ENCODE data around the gene FAM200B. TPM values are rescaled to one million over a fixed set of nuclear protein-coding genes. Genes with fewer than 3 reads are reported as not detected.

The FAM200B gene
- total RNA-seq, 1 experiment from 2014 or later, result 45.3 TPM

- Histone ChIP-seq H3K9me3 (replicated peaks) (no peaks in the 10 kb centered on the region), H3K27ac (no peak overlapping the region), H3K4me1 (replicated peaks) (peaks cover 46% of the 10 kb centered on the region), H3K4me3 (no peak overlapping the region), H3K27me3 (replicated peaks) (no peaks in the 10 kb centered on the region), H3K36me3 (no peaks in the 10 kb centered on the region; the same call in 1 of the 2 replicates)
- DNase-seq (ENCODE audit: low read depth in 1 of 2, low spot score in 2 of 2), result no peak
These were observed 12.8 kb downstream of the FAM200B start for GRCh38 chr4:15694431-15694830.

DNA sequence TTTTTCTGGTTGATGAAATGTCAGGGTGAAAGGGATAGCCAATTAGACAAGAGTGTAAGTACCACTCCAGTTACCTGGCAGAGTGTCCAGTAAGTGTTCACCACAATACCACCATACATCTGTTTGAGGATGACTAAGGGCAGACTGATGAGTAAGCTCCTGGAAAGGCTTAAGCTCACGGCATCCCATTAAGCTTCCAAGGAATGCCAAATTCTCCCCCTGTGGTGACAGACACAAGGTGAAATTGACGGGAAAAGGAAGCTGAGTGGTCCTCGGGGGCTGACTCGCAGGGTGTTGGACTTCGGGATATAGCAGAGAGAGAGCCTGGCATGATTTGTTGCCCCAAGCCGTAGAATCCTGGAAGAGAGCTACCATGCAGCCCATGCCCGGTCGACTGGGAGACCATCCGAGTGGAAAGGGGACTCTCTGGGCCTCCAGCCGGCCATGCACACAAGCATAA, 13.6 kb downstream of the FAM200B start:
- Histone ChIP-seq H3K9me3 (replicated peaks) (no peaks in the 10 kb centered on the region), H3K36me3 (no peaks in the 10 kb centered on the region), H3K27ac (peak overlapping the region; percentile 37; the same call in 1 of the 2 replicates), H3K4me3 (no peak overlapping the region), H3K27me3 (replicated peaks) (no peaks in the 10 kb centered on the region), H3K4me1 (replicated peaks) (peaks cover 38% of the 10 kb centered on the region)
- DNase-seq (ENCODE audit: low read depth in 1 of 2, low spot score in 2 of 2), result peak; percentile 54 to 59

DNA sequence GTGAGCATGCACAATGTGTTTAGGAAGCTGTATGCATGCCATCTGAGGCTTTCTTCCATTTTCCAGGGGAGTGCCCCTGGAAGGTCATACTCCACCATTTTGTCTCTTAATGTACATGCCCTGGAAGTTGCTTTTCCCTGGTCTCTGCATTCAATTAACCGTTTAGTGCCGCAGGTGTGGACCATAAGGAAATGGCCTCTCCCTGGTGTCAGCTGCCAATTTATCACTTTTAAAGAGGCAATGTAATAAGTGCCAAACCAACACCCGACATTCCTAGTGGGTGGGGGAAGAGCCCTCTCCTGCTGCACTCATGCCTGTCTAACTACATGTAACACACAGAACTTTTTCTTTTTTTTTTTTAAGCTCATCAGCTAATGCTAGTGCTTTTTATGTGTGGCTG, 14.1 kb downstream of the FAM200B start:
- Histone ChIP-seq H3K9me3 (replicated peaks) (no peaks in the 10 kb centered on the region), H3K4me1 (replicated peaks) (peaks cover 35% of the 10 kb centered on the region), H3K27ac (0 out of 2 replicates have a peak overlapping the region, but pooled peaks have one; percentile 37), H3K4me3 (no peak overlapping the region), H3K36me3 (no peaks in the 10 kb centered on the region), H3K27me3 (replicated peaks) (no peaks in the 10 kb centered on the region)
- no peak for DNase-seq (ENCODE audit: low read depth in 1 of 2, low spot score in 2 of 2)

DNA sequence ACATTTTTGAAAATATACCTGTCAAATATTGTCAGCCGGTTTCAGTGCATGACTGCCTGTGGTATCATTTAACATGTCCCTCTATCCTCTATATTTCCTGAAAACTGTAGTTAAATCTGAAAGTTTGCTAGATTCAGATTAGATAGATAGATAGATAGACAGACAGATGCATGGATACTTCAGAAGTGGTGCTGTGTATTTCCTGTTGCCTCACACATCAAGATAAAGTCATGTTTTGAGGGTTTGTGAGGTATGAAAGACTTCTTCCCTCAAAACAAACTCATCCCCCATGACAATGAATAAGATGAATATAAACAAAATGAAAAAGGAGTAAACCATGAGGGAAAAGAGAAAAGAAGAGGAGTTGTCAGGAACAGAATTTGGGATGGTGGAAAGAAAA, 15.2 kb downstream of the FAM200B start:
- H3K36me3 ChIP-seq, result no peaks in the 10 kb centered on the region
- H3K9me3 ChIP-seq (replicated peaks), result no peaks in the 10 kb centered on the region
- no peak overlapping the region for H3K27ac ChIP-seq
- peaks cover 26% of the 10 kb centered on the region for H3K4me1 ChIP-seq (replicated peaks)
- no peak for DNase-seq (ENCODE audit: low read depth in 1 of 2, low spot score in 2 of 2)
- no peaks in the 10 kb centered on the region for H3K27me3 ChIP-seq (replicated peaks)
- no peak overlapping the region for H3K4me3 ChIP-seq

DNA sequence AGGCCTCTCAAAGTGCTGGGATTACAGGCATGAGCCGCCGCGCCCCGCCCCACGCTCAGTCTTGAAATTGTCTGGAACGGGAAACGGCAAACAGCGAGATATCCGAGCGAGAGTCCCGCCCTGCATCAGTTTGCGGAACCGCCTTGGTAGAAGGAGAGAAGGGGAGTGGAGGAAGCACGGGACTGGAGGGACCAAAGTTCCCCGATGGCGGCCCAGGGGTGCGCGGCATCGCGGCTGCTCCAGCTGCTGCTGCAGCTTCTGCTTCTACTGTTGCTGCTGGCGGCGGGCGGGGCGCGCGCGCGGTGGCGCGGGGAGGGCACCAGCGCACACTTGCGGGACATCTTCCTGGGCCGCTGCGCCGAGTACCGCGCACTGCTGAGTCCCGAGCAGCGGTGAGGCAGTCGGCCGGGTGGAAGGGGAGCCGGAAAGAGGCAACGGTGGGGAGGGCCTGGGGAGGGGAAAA, 21.3 kb downstream of the FAM200B start, which contains the start of gene BST1:
BST1 (plus strand) TSS at position 125 of the 463 bp plus-strand sequence; CDS start at position 205, 80 bp downstream.
- Histone ChIP-seq H3K4me1 (replicated peaks) (no peaks in the 10 kb centered on the region), H3K9me3 (replicated peaks) (no peaks in the 10 kb centered on the region), H3K27ac (no peak within 1 kb of the TSS), H3K4me3 (peak within 1 kb of the TSS; percentile 41), H3K27me3 (replicated peaks) (no peaks in the 10 kb centered on the region), H3K36me3 (no peaks in the 10 kb centered on the region)
- DNase-seq (ENCODE audit: low read depth in 1 of 2, low spot score in 2 of 2), result peak in 1 of 2 experiments; percentile 44

DNA sequence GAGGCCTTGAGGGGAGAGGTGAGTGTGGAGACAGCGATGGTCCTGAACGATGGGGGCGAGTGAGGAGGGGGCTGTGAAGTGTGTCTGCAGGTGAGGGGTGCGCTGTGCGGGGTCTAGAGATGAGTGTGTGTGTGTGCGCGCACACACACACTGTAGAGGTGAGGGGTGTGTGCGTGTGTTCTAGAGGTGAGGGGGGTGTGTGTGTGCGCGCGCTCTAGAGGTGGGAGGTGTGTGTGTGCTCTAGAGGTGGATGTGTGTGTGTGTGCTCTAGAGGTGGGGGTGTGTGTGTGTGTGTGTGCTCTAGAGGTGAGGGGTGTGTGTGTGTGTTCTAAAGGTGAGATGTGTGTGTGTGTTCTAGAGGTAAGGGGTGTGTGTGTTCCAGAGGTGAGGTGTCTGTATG, 21.8 kb downstream of the FAM200B start:
- Histone ChIP-seq H3K27ac (no peak overlapping the region), H3K4me3 (peak overlapping the region; percentile 41), H3K36me3 (no peaks in the 10 kb centered on the region), H3K4me1 (replicated peaks) (no peaks in the 10 kb centered on the region), H3K27me3 (replicated peaks) (no peaks in the 10 kb centered on the region), H3K9me3 (replicated peaks) (no peaks in the 10 kb centered on the region)
- no peak for DNase-seq (ENCODE audit: low read depth in 1 of 2, low spot score in 2 of 2)

DNA sequence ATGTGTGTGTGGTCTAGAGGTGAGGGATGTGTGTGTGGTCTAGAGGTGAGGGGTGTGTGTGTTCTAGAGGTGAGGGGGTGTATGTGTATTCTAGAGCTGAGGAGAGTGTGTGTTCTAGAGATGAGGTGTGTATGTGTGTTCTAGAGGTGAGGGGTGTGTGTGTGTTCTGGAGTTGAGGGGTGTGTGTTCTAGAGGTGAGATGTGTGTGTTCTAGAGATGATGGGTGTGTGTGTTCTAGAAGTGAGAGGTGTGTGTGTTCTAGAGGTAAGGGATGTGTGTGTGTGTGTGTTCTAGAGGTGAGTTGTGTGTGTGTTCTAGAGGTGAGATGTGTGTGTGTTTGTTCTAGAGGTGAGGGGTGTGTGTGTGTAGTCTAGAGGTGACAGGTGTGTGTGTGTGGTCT, 22.5 kb downstream of the FAM200B start:
- no peaks in the 10 kb centered on the region for H3K27me3 ChIP-seq (replicated peaks)
- H3K36me3 ChIP-seq, result no peaks in the 10 kb centered on the region
- no peaks in the 10 kb centered on the region for H3K9me3 ChIP-seq (replicated peaks)
- no peaks in the 10 kb centered on the region for H3K4me1 ChIP-seq (replicated peaks)
- no peak overlapping the region for H3K4me3 ChIP-seq
- no peak for DNase-seq (ENCODE audit: low read depth in 1 of 2, low spot score in 2 of 2)
- no peak overlapping the region for H3K27ac ChIP-seq

- no peak overlapping the region for H3K27ac ChIP-seq
- H3K4me3 ChIP-seq, result no peak overlapping the region
- no peaks in the 10 kb centered on the region for H3K4me1 ChIP-seq (replicated peaks)
- H3K9me3 ChIP-seq (replicated peaks), result no peaks in the 10 kb centered on the region
- H3K27me3 ChIP-seq (replicated peaks), result no peaks in the 10 kb centered on the region
- no peak for DNase-seq (ENCODE audit: low read depth in 1 of 2, low spot score in 2 of 2)
- no peaks in the 10 kb centered on the region for H3K36me3 ChIP-seq
These were observed 25.2 kb downstream of the FAM200B start for GRCh38 chr4:15706646-15707362.

- Histone ChIP-seq H3K27ac (no peak overlapping the region), H3K9me3 (replicated peaks) (no peaks in the 10 kb centered on the region), H3K36me3 (no peaks in the 10 kb centered on the region), H3K27me3 (replicated peaks) (no peaks in the 10 kb centered on the region), H3K4me3 (no peak overlapping the region), H3K4me1 (replicated peaks) (no peaks in the 10 kb centered on the region)
- DNase-seq (ENCODE audit: low read depth in 1 of 2, low spot score in 2 of 2), result no peak
These were observed 25.7 kb downstream of the FAM200B start for GRCh38 chr4:15707363-15707715.

- Histone ChIP-seq H3K36me3 (no peaks in the 10 kb centered on the region), H3K9me3 (replicated peaks) (no peaks in the 10 kb centered on the region), H3K4me1 (replicated peaks) (peaks cover 10% of the 10 kb centered on the region), H3K4me3 (no peak overlapping the region), H3K27me3 (replicated peaks) (no peaks in the 10 kb centered on the region), H3K27ac (no peak overlapping the region)
- DNase-seq (ENCODE audit: low read depth in 1 of 2, low spot score in 2 of 2), result no peak
These were observed 30.1 kb downstream of the FAM200B start for GRCh38 chr4:15711762-15712161.

DNA sequence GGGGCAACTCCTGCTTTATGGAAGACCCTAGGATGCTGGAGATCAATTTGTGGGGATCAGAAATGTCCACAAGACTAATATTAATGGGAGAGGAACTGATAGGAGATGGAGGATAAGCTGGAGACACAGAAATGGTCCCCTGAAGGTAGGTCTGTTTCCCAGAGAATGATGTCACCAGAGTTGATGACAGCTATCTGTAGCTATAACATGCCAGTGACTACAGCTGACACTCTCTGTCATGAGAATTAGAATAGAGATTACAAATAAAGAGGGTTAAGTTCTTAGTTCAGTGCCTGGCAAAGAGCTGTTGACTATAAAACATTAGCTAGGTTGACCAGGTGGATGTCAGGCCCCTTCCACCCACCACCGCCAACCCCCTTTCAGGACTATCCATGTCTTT, 30.6 kb downstream of the FAM200B start:
- H3K4me1 ChIP-seq (replicated peaks), result peaks cover 15% of the 10 kb centered on the region
- no peaks in the 10 kb centered on the region for H3K9me3 ChIP-seq (replicated peaks)
- H3K27me3 ChIP-seq (replicated peaks), result no peaks in the 10 kb centered on the region
- DNase-seq (ENCODE audit: low read depth in 1 of 2, low spot score in 2 of 2), result no peak
- H3K36me3 ChIP-seq, result no peaks in the 10 kb centered on the region
- no peak overlapping the region for H3K4me3 ChIP-seq
- H3K27ac ChIP-seq, result no peak overlapping the region

DNA sequence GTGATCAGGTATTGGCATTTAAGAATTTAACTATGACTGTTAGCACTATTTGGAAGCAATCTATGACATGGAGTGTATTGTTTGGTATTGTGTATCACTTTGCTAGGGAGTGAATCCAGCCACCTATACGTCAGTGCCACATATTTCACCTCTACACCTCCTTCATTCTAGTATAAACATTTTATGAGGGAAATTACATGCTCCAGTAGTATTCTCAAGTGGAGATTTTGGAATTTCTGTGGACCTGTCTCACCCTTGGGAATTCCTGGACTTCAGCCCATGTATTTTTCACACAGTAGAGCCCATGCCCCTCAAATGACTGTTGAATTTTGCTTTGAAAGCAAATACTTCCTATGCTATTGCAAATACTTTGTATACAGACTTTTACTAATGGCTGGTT, 32.5 kb downstream of the FAM200B start:
- H3K4me1 ChIP-seq (replicated peaks), result peaks cover 24% of the 10 kb centered on the region
- no peak overlapping the region for H3K27ac ChIP-seq
- H3K27me3 ChIP-seq (replicated peaks), result no peaks in the 10 kb centered on the region
- no peaks in the 10 kb centered on the region for H3K9me3 ChIP-seq (replicated peaks)
- no peak for DNase-seq (ENCODE audit: low read depth in 1 of 2, low spot score in 2 of 2)
- no peak overlapping the region for H3K4me3 ChIP-seq
- H3K36me3 ChIP-seq, result no peaks in the 10 kb centered on the region

- no peaks in the 10 kb centered on the region for H3K27me3 ChIP-seq (replicated peaks)
- no peaks in the 10 kb centered on the region for H3K9me3 ChIP-seq (replicated peaks)
- no peaks in the 10 kb centered on the region for H3K36me3 ChIP-seq
- H3K27ac ChIP-seq, result no peak overlapping the region
- DNase-seq (ENCODE audit: low read depth in 1 of 2, low spot score in 2 of 2), result no peak
- no peak overlapping the region for H3K4me3 ChIP-seq
- H3K4me1 ChIP-seq (replicated peaks), result peaks cover 24% of the 10 kb centered on the region
These were observed 33.2 kb downstream of the FAM200B start for GRCh38 chr4:15714646-15715435.

GRCh38 chr4:15716115-15716514, 34.5 kb downstream of the FAM200B start:
- H3K27ac ChIP-seq, result no peak overlapping the region
- DNase-seq (ENCODE audit: low read depth in 1 of 2, low spot score in 2 of 2), result no peak
- H3K36me3 ChIP-seq, result no peaks in the 10 kb centered on the region
- H3K9me3 ChIP-seq (replicated peaks), result no peaks in the 10 kb centered on the region
- H3K4me1 ChIP-seq (replicated peaks), result peaks cover 24% of the 10 kb centered on the region
- no peaks in the 10 kb centered on the region for H3K27me3 ChIP-seq (replicated peaks)
- no peak overlapping the region for H3K4me3 ChIP-seq

Measured in SJSA1 (cell line).